SK-N-SH (cell line): ENCODE results near the gene EAF2. TPM values are rescaled to one million over a fixed set of nuclear protein-coding genes. Genes with fewer than 3 reads are reported as not detected.

Source experiments
- CTCF ChIA-PET: fragments of 300-600, 350-600 bp; formaldehyde crosslinking; extraction: SDS; loops from one replicate; lab custom pipeline; 2021; lab: Yijun Ruan, JAX
- POLR2A ChIA-PET: fragments of 350-600 bp; sonication (Branson Sonifier 250); formaldehyde crosslinking; extraction: SDS; loops from one replicate; lab custom pipeline; 2020; ENCODE audit warnings: antibody characterized with exemption, inconsistent platforms; lab: Yijun Ruan, JAX
- DNase-seq: peaks from one replicate; pipeline ENCODE4 v3.0.0; 2012
- H2AFZ ChIP-seq: fragments of 200-600 bp; sonication (generic); 2 replicates; pipeline ENCODE4 v1.8.1; 2016; ENCODE audit warnings: antibody characterized with exemption, mild to moderate bottlenecking, low read depth
- H3F3A ChIP-seq: fragments of 200-600 bp; sonication (generic); replicated peaks from 2 replicates; pipeline ENCODE3; 2016; ENCODE audit warnings: antibody characterized with exemption, mild to moderate bottlenecking; ENCODE audit not compliant: insufficient read depth
- H3K27ac ChIP-seq, 2 experiments: fragments of 200-500 bp in 1 of 2; fragments of 200-600 bp in 1 of 2; sonication (Bioruptor generic) in 1 of 2; sonication (generic), shearing (Covaris generic) in 1 of 2; 2 replicates each; pipeline versions ENCODE4 v1.5.1 to v1.6.1; 2014 to 2016; ENCODE audit warnings: low read depth in 2 of 2, inconsistent platforms in 1 of 2, low read length in 1 of 2, mild to moderate bottlenecking in 1 of 2, mixed read lengths in 1 of 2
- H3K27me3 ChIP-seq: fragments of 200-600 bp; sonication (generic), shearing (Covaris generic); 2 replicates; pipeline ENCODE4 v1.6.1; 2016; ENCODE audit warnings: mixed run types; ENCODE audit not compliant: insufficient read depth
- H3K36me3 ChIP-seq, 2 experiments: fragments of 200-500 bp in 1 of 2; fragments of 200-600 bp in 1 of 2; sonication (Bioruptor generic) in 1 of 2; sonication (generic) in 1 of 2; replicated peaks in 1 of 2; 2 replicates each; pipeline versions ENCODE3 to v1.5.1; 2014 to 2016; ENCODE audit warnings: low read length in 1 of 2, mild to moderate bottlenecking in 1 of 2; ENCODE audit not compliant: insufficient read depth in 2 of 2, control insufficient read depth in 1 of 2
- H3K4me1 ChIP-seq, 2 experiments: fragments of 200-500 bp in 1 of 2; fragments of 200-600 bp in 1 of 2; sonication (Bioruptor generic) in 1 of 2; sonication (generic), shearing (Covaris generic) in 1 of 2; 2 replicates each; pipeline versions ENCODE4 v1.5.1 to v1.6.1; 2014 to 2016; ENCODE audit warnings: low read depth in 1 of 2, low read length in 1 of 2, mixed run types in 1 of 2; ENCODE audit not compliant: insufficient read depth in 2 of 2, control insufficient read depth in 1 of 2
- H3K4me2 ChIP-seq: fragments of 200-600 bp; sonication (generic), shearing (Covaris generic); 2 replicates; pipeline ENCODE4 v1.6.1; 2017; ENCODE audit warnings: mixed run types
- H3K4me3 ChIP-seq, 2 experiments: fragments of 200-500 bp in 1 of 2; fragments of 200-600 bp in 1 of 2; sonication (Bioruptor generic) in 1 of 2; sonication (generic), shearing (Covaris generic) in 1 of 2; 2 replicates each; pipeline versions ENCODE4 v1.5.1 to v1.8.1; 2014 to 2016; ENCODE audit warnings: low read depth in 2 of 2, inconsistent platforms in 1 of 2, low read length in 1 of 2, mild to moderate bottlenecking in 1 of 2, mixed read lengths in 1 of 2, moderate library complexity in 1 of 2
- H3K79me2 ChIP-seq: fragments of 200-600 bp; sonication (generic); 2 replicates; pipeline ENCODE4 v1.8.1; 2017; ENCODE audit warnings: mild to moderate bottlenecking; ENCODE audit not compliant: insufficient read depth
- H3K9ac ChIP-seq: fragments of 200-600 bp; sonication (generic); 2 replicates; pipeline ENCODE4 v1.6.1; 2017; ENCODE audit warnings: mixed run types
- H3K9me2 ChIP-seq: fragments of 200-600 bp; sonication (generic); 2 replicates; pipeline ENCODE4 v1.6.1; 2017; ENCODE audit warnings: mixed run types
- H3K9me3 ChIP-seq: fragments of 200-600 bp; sonication (generic); 2 replicates; pipeline ENCODE4 v1.6.1; 2017; ENCODE audit warnings: mixed run types, mild to moderate bottlenecking, moderate library complexity
- H4K20me1 ChIP-seq: fragments of 200-600 bp; sonication (generic); 2 replicates; pipeline ENCODE4 v1.6.1; 2017; ENCODE audit warnings: mild to moderate bottlenecking, mixed run types; ENCODE audit not compliant: insufficient read depth
- EP300 ChIP-seq, 2 experiments: IDR thresholded peaks; 2 replicates each; pipeline versions ENCODE4 v1.4.0 to v1.6.1; 2012; ENCODE audit warnings: borderline replicate concordance in 1 of 2, low read depth in 1 of 2, low read length in 1 of 2
- EZH2phosphoT487 ChIP-seq: fragments of 200-600 bp; sonication (generic); IDR thresholded peaks from 2 replicates; pipeline ENCODE4 v1.6.1; 2017; ENCODE audit warnings: low read depth, mixed run types, mild to moderate bottlenecking, antibody characterized with exemption, moderate library complexity, borderline replicate concordance
- FOSL2 ChIP-seq: IDR thresholded peaks from 2 replicates; pipeline ENCODE4 v1.4.0; 2012; ENCODE audit warnings: low read depth, mild to moderate bottlenecking, moderate library complexity, borderline replicate concordance
- GABPA ChIP-seq: IDR thresholded peaks from 2 replicates; pipeline ENCODE4 v1.4.0; 2012; ENCODE audit warnings: low read depth, mild to moderate bottlenecking
- JUND ChIP-seq: IDR thresholded peaks from 2 replicates; pipeline ENCODE4 v1.4.0; 2012
- MEF2A ChIP-seq: IDR thresholded peaks from 2 replicates; pipeline ENCODE4 v1.4.0; 2012; ENCODE audit warnings: low read depth, borderline replicate concordance
- NFIC ChIP-seq: IDR thresholded peaks from 2 replicates; pipeline ENCODE4 v1.4.0; 2012; ENCODE audit warnings: borderline replicate concordance
- NRF1 ChIP-seq: IDR thresholded peaks from 2 replicates; pipeline ENCODE4 v1.6.1; 2012; ENCODE audit warnings: low read depth, mild to moderate bottlenecking, low read length
- POLR2AphosphoS5 ChIP-seq: IDR thresholded peaks from 2 replicates; pipeline ENCODE4 v1.6.1; 2012; ENCODE audit warnings: low read depth, low read length
- RXRA ChIP-seq: IDR thresholded peaks from 2 replicates; pipeline ENCODE4 v1.4.0; 2012; ENCODE audit warnings: low read depth, mild to moderate bottlenecking, borderline replicate concordance
- SIN3A ChIP-seq: IDR thresholded peaks from 2 replicates; pipeline ENCODE4 v1.6.1; 2012; ENCODE audit warnings: low read depth, mild to moderate bottlenecking, low read length, moderate library complexity, borderline replicate concordance
- SMC3 ChIP-seq: IDR thresholded peaks from 2 replicates; pipeline ENCODE4 v1.6.1; 2012; ENCODE audit warnings: low read depth, low read length, improper control_type of control experiment
- TAF1 ChIP-seq: IDR thresholded peaks from 2 replicates; pipeline ENCODE4 v1.6.1; 2012; ENCODE audit warnings: low read depth, mild to moderate bottlenecking, low read length, moderate library complexity, borderline replicate concordance
- TCF12 ChIP-seq: IDR thresholded peaks from 2 replicates; pipeline ENCODE4 v1.4.0; 2012
- YY1 ChIP-seq: IDR thresholded peaks from 2 replicates; pipeline ENCODE4 v1.4.0; 2012; ENCODE audit warnings: low read depth, mild to moderate bottlenecking
- WGBS: methylation state at CpG from one replicate; pipeline ENCODE4 v1.1.6; 2017; ENCODE audit warnings: low lambda C conversion rate; 5-methylcytosine and 5-hydroxymethylcytosine counted together
- polyA plus RNA-seq, 3 experiments: library from polyadenylated mRNA; depleted of rRNA; stranded (reverse); fragments of >200 nt; gene quantifications; 2 replicates each; pipeline ENCODE4 v1.2.3, GENCODE V29; 2012
- TF ChIP-seq, protein P1 (sequence below): IDR thresholded peaks from 2 replicates; pipeline ENCODE4 v1.4.0; 2012; ENCODE audit warnings: low read depth
- TF ChIP-seq, protein P2 (sequence below): fragments of 150-350 bp; IDR thresholded peaks from 2 replicates; pipeline ENCODE4 v1.6.1; 2016; ENCODE audit warnings: mild to moderate bottlenecking, low read depth, low read length
- TF ChIP-seq, protein P3 (sequence below): IDR thresholded peaks from 2 replicates; pipeline ENCODE4; 2012
- TF ChIP-seq, protein P4 (sequence below): IDR thresholded peaks from 2 replicates; pipeline ENCODE4 v1.6.1; 2012; ENCODE audit warnings: mild to moderate bottlenecking, low read depth, low read length, moderate library complexity
- TF ChIP-seq, protein P5 (sequence below): IDR thresholded peaks from 2 replicates; pipeline ENCODE4 v1.4.0; 2012; ENCODE audit warnings: low read depth, borderline replicate concordance

The EAF2 gene
- polyA plus RNA-seq, 1 of the 3 experiments (the other 2 are of a cell fraction) = 0.85 TPM

DNA sequence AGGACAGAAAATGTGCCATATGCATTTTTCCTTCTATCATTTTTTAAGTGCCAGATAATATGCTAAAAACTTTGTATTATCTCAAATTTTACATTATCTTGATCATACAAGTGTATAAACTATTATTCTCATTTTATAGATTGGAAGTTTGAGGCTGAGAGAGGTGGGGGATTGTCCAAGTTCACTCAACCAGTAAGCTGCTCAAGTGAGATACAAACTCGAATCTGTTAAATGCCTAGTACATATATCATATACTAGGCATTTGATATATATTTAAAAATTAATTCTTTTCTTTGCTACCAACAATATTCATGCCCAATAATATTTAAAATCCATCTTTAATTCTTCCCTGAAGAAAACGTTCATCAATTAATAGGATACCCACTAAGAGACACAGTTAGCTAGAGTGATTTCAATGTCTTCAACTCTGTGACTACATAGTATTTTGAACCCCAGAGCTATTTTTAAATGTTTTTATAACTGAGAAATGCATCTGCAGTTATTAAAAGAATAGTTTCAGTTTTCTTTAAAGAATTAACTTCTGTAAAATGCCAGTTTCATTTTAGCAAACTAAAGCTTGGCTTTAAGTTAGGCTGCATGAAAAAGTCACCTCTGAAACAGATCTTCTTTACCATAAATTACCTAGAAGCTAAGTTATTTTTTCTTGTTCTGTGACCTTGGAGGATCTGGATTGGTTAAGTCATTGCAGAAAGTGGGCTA lies 40.6 kb upstream of the EAF2 start (continued):
- TF ChIP-seq NRF1 (no peak), FOSL2 (no peak), RXRA (no peak), JUND (no peak)
- TF ChIP-seq, protein P1, sequence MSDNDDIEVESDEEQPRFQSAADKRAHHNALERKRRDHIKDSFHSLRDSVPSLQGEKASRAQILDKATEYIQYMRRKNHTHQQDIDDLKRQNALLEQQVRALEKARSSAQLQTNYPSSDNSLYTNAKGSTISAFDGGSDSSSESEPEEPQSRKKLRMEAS = no peak
- TF ChIP-seq, protein P2, sequence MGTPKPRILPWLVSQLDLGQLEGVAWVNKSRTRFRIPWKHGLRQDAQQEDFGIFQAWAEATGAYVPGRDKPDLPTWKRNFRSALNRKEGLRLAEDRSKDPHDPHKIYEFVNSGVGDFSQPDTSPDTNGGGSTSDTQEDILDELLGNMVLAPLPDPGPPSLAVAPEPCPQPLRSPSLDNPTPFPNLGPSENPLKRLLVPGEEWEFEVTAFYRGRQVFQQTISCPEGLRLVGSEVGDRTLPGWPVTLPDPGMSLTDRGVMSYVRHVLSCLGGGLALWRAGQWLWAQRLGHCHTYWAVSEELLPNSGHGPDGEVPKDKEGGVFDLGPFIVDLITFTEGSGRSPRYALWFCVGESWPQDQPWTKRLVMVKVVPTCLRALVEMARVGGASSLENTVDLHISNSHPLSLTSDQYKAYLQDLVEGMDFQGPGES = no peak

DNA sequence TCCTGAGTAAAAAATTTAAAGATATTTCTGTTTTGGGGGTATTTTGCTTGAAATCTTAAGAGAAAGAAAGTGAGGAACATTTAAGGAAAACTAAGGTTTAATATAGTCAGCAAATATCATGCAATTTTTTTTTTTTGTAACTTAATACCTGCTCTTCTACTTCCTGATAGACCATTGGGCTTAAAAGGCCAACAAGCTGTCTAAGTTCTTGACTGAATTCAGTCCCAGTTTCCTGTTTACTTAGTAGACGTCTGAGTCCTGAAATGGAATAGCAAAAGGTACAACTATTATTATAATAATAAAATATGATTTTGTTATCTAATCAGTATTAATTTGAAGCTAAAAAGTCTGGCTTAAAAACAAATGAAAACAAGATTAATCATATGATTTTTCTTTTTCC lies 38.0 kb upstream of the EAF2 start:
- TF ChIP-seq TCF12 = no peak
- TF ChIP-seq NFIC = no peak
- no peak for TF ChIP-seq POLR2AphosphoS5
- no peak for TF ChIP-seq SIN3A
- TF ChIP-seq TAF1 = no peak
- TF ChIP-seq NRF1 = no peak
- TF ChIP-seq SMC3 = no peak
- TF ChIP-seq FOSL2 = no peak
- Histone ChIP-seq H3K4me1 (no peaks in the 10 kb centered on the region), H3K79me2 (no peaks in the 10 kb centered on the region), H3K27me3 (no peaks in the 10 kb centered on the region), H3K9me2 (no peaks in the 10 kb centered on the region), H3K9ac (no peak overlapping the region), H3K4me2 (no peak overlapping the region), H4K20me1 (no peaks in the 10 kb centered on the region), H3K4me3 (no peak overlapping the region), H3K9me3 (no peaks in the 10 kb centered on the region), H3F3A (no peaks in the 10 kb centered on the region), H2AFZ (no peak overlapping the region), H3K27ac (no peak overlapping the region), H3K36me3 (peaks cover 42 to 53% of the 10 kb centered on the region in 2 experiments)
- POLR2A ChIA-PET = no interaction called here
- DNase-seq = no peak
- CTCF ChIA-PET = no interaction called here
- 82% methylated on average over 1 of the region's 1 CpG for WGBS

DNA sequence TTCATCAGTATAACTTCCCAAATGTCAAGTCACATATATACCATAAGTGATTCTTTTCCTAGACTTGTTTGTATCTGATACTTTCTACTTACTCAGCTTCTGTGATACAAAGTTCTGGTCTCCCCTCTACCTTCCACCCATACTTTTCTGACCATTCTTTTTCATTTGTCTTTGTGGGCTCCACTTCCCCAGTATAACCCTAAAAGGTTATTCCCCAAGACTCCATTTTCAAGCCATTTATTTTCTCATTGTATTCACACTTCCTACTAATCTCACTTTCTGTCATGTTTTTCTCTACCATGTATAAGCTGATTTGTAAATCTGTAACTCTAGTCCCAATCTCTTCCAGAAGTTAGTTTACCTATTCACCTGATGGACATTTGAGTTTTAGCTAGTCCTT lies 34.1 kb upstream of the EAF2 start:
- no peaks in the 10 kb centered on the region for H3F3A ChIP-seq
- H3K4me3 ChIP-seq = no peak overlapping the region
- H3K36me3 ChIP-seq = peaks cover 53 to 61% of the 10 kb centered on the region in 2 experiments
- H3K79me2 ChIP-seq = no peaks in the 10 kb centered on the region
- H3K27me3 ChIP-seq = no peaks in the 10 kb centered on the region
- H4K20me1 ChIP-seq = no peaks in the 10 kb centered on the region
- no peak overlapping the region for H3K27ac ChIP-seq
- H3K4me2 ChIP-seq = no peak overlapping the region
- DNase-seq = no peak
- no peak overlapping the region for H3K9ac ChIP-seq
- H2AFZ ChIP-seq = no peak overlapping the region
- POLR2A ChIA-PET = no interaction called here
- no peaks in the 10 kb centered on the region for H3K9me2 ChIP-seq
- no peaks in the 10 kb centered on the region for H3K4me1 ChIP-seq
- no peaks in the 10 kb centered on the region for H3K9me3 ChIP-seq
- CTCF ChIA-PET = interaction anchor here (1.0 kb wide), 1 partner anchor 11 kb away, joined by 3 read pairs; no protein-coding TSS in a partner anchor
- no peak for TF ChIP-seq FOSL2
- TF ChIP-seq MEF2A = no peak
- no peak for TF ChIP-seq YY1
- TF ChIP-seq NFIC = no peak
- TF ChIP-seq GABPA = no peak
- TF ChIP-seq, protein P3, sequence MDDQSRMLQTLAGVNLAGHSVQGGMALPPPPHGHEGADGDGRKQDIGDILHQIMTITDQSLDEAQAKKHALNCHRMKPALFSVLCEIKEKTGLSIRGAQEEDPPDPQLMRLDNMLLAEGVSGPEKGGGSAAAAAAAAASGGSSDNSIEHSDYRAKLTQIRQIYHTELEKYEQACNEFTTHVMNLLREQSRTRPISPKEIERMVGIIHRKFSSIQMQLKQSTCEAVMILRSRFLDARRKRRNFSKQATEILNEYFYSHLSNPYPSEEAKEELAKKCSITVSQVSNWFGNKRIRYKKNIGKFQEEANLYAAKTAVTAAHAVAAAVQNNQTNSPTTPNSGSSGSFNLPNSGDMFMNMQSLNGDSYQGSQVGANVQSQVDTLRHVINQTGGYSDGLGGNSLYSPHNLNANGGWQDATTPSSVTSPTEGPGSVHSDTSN = no peak
- no peak for TF ChIP-seq EZH2phosphoT487
- TF ChIP-seq SMC3 = no peak
- no peak for TF ChIP-seq EP300 (IDR thresholded peaks at IDR 0.05; ENCODE audit: borderline replicate concordance in 1 of 2, low read depth in 1 of 2, low read length in 1 of 2)
- TF ChIP-seq JUND = no peak
- TF ChIP-seq, protein P4, sequence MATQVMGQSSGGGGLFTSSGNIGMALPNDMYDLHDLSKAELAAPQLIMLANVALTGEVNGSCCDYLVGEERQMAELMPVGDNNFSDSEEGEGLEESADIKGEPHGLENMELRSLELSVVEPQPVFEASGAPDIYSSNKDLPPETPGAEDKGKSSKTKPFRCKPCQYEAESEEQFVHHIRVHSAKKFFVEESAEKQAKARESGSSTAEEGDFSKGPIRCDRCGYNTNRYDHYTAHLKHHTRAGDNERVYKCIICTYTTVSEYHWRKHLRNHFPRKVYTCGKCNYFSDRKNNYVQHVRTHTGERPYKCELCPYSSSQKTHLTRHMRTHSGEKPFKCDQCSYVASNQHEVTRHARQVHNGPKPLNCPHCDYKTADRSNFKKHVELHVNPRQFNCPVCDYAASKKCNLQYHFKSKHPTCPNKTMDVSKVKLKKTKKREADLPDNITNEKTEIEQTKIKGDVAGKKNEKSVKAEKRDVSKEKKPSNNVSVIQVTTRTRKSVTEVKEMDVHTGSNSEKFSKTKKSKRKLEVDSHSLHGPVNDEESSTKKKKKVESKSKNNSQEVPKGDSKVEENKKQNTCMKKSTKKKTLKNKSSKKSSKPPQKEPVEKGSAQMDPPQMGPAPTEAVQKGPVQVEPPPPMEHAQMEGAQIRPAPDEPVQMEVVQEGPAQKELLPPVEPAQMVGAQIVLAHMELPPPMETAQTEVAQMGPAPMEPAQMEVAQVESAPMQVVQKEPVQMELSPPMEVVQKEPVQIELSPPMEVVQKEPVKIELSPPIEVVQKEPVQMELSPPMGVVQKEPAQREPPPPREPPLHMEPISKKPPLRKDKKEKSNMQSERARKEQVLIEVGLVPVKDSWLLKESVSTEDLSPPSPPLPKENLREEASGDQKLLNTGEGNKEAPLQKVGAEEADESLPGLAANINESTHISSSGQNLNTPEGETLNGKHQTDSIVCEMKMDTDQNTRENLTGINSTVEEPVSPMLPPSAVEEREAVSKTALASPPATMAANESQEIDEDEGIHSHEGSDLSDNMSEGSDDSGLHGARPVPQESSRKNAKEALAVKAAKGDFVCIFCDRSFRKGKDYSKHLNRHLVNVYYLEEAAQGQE = no peak
- TF ChIP-seq, protein P5, sequence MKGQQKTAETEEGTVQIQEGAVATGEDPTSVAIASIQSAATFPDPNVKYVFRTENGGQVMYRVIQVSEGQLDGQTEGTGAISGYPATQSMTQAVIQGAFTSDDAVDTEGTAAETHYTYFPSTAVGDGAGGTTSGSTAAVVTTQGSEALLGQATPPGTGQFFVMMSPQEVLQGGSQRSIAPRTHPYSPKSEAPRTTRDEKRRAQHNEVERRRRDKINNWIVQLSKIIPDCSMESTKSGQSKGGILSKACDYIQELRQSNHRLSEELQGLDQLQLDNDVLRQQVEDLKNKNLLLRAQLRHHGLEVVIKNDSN = no peak
